ENCODE data around the gene CNTN4.

Gene CNTN4

DNA sequence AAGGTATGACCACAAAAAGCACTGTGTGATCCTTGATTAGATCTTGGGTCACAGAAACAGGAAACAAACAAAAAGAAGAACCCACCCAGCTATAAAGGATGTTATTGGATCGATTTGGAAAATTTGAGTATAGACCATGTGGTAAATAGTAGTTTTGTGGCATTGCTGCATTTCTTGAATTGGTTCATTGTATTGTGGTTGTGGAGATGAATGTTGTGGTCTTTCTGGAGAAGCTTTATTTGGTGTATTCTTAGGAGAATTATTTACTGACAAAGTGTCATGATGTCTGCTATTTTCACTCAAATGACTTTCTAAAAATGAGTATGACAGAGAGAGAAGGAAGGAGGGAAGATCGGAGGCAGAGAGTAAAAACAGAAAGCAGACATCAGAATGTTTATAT is 406.2 kb downstream of the CNTN4 start:
- no CpG with 5 or more reads among the region's 2 CpGs for WGBS, 2 donors (ENCODE audit: extremely low coverage in 2 of 2, insufficient read length in 2 of 2, insufficient replicate concordance in 1 of 2)
- Histone ChIP-seq H2AFZ (ENCODE audit: low read length) (no peak overlapping the region), H3K14ac (ENCODE audit: low read length) (no peak overlapping the region), H3K18ac (ENCODE audit: low read length) (no peak overlapping the region), H4K91ac (ENCODE audit: low read depth, low read length, poor library complexity) (no peak overlapping the region), H2BK120ac (ENCODE audit: low read depth, low read length) (no peak overlapping the region), H3K27ac (replicated peaks; ENCODE audit: low read length) (no peak overlapping the region), H3K4me2 (ENCODE audit: insufficient read depth, low read length, poor library complexity, severe bottlenecking) (no peak overlapping the region), H3K4me1 (ENCODE audit: control insufficient read depth in 2 of 2, insufficient read depth in 1 of 2, low read depth in 1 of 2, low read length in 2 of 2) (no peaks in the 10 kb centered on the region), H3K9me3 (replicated peaks in 1 of 2; ENCODE audit: control insufficient read depth in 2 of 2, insufficient read depth in 1 of 2, low read depth in 1 of 2, low read length in 2 of 2) (no peaks in the 10 kb centered on the region), H2BK12ac (ENCODE audit: low read length) (no peak overlapping the region), H3K36me3 (replicated peaks in 1 of 2; ENCODE audit: control insufficient read depth in 2 of 2, insufficient read depth in 2 of 2, low read length in 2 of 2) (no peaks in the 10 kb centered on the region), H3K23ac (ENCODE audit: low read depth, low read length, poor library complexity) (no peak overlapping the region), H3K79me1 (ENCODE audit: low read depth, low read length) (no peaks in the 10 kb centered on the region), H3K4me3 (ENCODE audit: low read length in 2 of 2) (no peak overlapping the region), H3K4ac (ENCODE audit: low read length) (no peak overlapping the region), H2AK5ac (ENCODE audit: low read depth, low read length) (no peak overlapping the region), H2BK5ac (ENCODE audit: low read length) (no peak overlapping the region), H3K27me3 (ENCODE audit: control insufficient read depth in 3 of 3, insufficient read depth in 3 of 3, low read depth in 1 of 3, low read length in 3 of 3) (no peaks in the 10 kb centered on the region), H4K8ac (ENCODE audit: low read depth, low read length) (no peak overlapping the region), H2BK15ac (ENCODE audit: low read length) (no peak overlapping the region), H3K9ac (ENCODE audit: low read depth, low read length, poor library complexity) (no peak overlapping the region)
- no peak for DNase-seq (ENCODE audit: low spot score)

DNA sequence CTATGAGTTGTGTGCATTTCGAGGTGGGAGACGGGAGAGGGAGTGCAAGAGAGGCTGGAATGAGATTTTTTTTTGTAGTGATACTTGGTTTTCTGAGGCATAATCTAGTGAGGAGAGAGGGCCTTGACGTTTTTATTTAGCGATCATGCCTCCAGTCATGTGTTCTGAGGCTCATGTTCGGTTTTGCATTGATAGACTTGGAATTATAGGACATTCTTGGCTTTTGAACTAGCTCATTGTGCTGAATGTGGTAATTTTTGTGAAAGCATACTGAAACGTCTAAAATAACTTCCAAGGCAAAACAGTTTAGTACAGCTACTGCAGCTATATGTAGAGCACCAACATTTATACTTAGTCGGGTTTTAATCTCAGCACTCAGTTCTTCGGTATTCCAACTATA is 408.1 kb downstream of the CNTN4 start:
- H2BK120ac ChIP-seq (ENCODE audit: low read depth, low read length): no peak overlapping the region
- DNase-seq (ENCODE audit: low spot score): no peak
- no peak overlapping the region for H2BK12ac ChIP-seq (ENCODE audit: low read length)
- no peak overlapping the region for H4K8ac ChIP-seq (ENCODE audit: low read depth, low read length)
- no peak overlapping the region for H3K18ac ChIP-seq (ENCODE audit: low read length)
- H2BK5ac ChIP-seq (ENCODE audit: low read length): no peak overlapping the region
- WGBS, 2 donors (ENCODE audit: extremely low coverage in 2 of 2, insufficient read length in 2 of 2, insufficient replicate concordance in 1 of 2): no CpG with 5 or more reads among the region's 8 CpGs
- H3K79me1 ChIP-seq (ENCODE audit: low read depth, low read length): no peaks in the 10 kb centered on the region
- no peak overlapping the region for H2AFZ ChIP-seq (ENCODE audit: low read length)
- no peak overlapping the region for H3K4ac ChIP-seq (ENCODE audit: low read length)
- H3K23ac ChIP-seq (ENCODE audit: low read depth, low read length, poor library complexity): no peak overlapping the region
- no peak overlapping the region for H4K91ac ChIP-seq (ENCODE audit: low read depth, low read length, poor library complexity)
- H3K4me1 ChIP-seq (ENCODE audit: control insufficient read depth in 2 of 2, insufficient read depth in 1 of 2, low read depth in 1 of 2, low read length in 2 of 2): no peaks in the 10 kb centered on the region
- no peak overlapping the region for H3K4me2 ChIP-seq (ENCODE audit: insufficient read depth, low read length, poor library complexity, severe bottlenecking)
- no peak overlapping the region for H3K4me3 ChIP-seq (ENCODE audit: low read length in 2 of 2)
- H2BK15ac ChIP-seq (ENCODE audit: low read length): no peak overlapping the region
- no peak overlapping the region for H2AK5ac ChIP-seq (ENCODE audit: low read depth, low read length)
- no peaks in the 10 kb centered on the region for H3K36me3 ChIP-seq (replicated peaks in 1 of 2; ENCODE audit: control insufficient read depth in 2 of 2, insufficient read depth in 2 of 2, low read length in 2 of 2)
- H3K27ac ChIP-seq (replicated peaks; ENCODE audit: low read length): no peak overlapping the region
- no peak overlapping the region for H3K14ac ChIP-seq (ENCODE audit: low read length)
- no peaks in the 10 kb centered on the region for H3K9me3 ChIP-seq (replicated peaks in 1 of 2; ENCODE audit: control insufficient read depth in 2 of 2, insufficient read depth in 1 of 2, low read depth in 1 of 2, low read length in 2 of 2)
- H3K9ac ChIP-seq (ENCODE audit: low read depth, low read length, poor library complexity): no peak overlapping the region
- no peaks in the 10 kb centered on the region for H3K27me3 ChIP-seq (ENCODE audit: control insufficient read depth in 3 of 3, insufficient read depth in 3 of 3, low read depth in 1 of 3, low read length in 3 of 3)

- H4K91ac ChIP-seq (ENCODE audit: low read depth, low read length, poor library complexity): no peak overlapping the region
- H2BK120ac ChIP-seq (ENCODE audit: low read depth, low read length): no peak overlapping the region
- H3K14ac ChIP-seq (ENCODE audit: low read length): no peak overlapping the region
- no peak overlapping the region for H3K4ac ChIP-seq (ENCODE audit: low read length)
- no CpG with 5 or more reads among the region's 8 CpGs for WGBS, 2 donors (ENCODE audit: extremely low coverage in 2 of 2, insufficient read length in 2 of 2, insufficient replicate concordance in 1 of 2)
- no peak overlapping the region for H3K4me3 ChIP-seq (ENCODE audit: low read length in 2 of 2)
- no peak overlapping the region for H3K9ac ChIP-seq (ENCODE audit: low read depth, low read length, poor library complexity)
- no peaks in the 10 kb centered on the region for H3K27me3 ChIP-seq (ENCODE audit: control insufficient read depth in 3 of 3, insufficient read depth in 3 of 3, low read depth in 1 of 3, low read length in 3 of 3)
- H3K23ac ChIP-seq (ENCODE audit: low read depth, low read length, poor library complexity): no peak overlapping the region
- no peak overlapping the region for H2BK5ac ChIP-seq (ENCODE audit: low read length)
- DNase-seq (ENCODE audit: low spot score): no peak
- no peak overlapping the region for H3K18ac ChIP-seq (ENCODE audit: low read length)
- no peak overlapping the region for H2BK12ac ChIP-seq (ENCODE audit: low read length)
- H2BK15ac ChIP-seq (ENCODE audit: low read length): no peak overlapping the region
- H3K9me3 ChIP-seq (replicated peaks in 1 of 2; ENCODE audit: control insufficient read depth in 2 of 2, insufficient read depth in 1 of 2, low read depth in 1 of 2, low read length in 2 of 2): no peaks in the 10 kb centered on the region
- H3K4me2 ChIP-seq (ENCODE audit: insufficient read depth, low read length, poor library complexity, severe bottlenecking): no peak overlapping the region
- no peak overlapping the region for H4K8ac ChIP-seq (ENCODE audit: low read depth, low read length)
- H3K79me1 ChIP-seq (ENCODE audit: low read depth, low read length): no peaks in the 10 kb centered on the region
- no peak overlapping the region for H2AFZ ChIP-seq (ENCODE audit: low read length)
- H2AK5ac ChIP-seq (ENCODE audit: low read depth, low read length): no peak overlapping the region
- no peaks in the 10 kb centered on the region for H3K36me3 ChIP-seq (replicated peaks in 1 of 2; ENCODE audit: control insufficient read depth in 2 of 2, insufficient read depth in 2 of 2, low read length in 2 of 2)
- H3K4me1 ChIP-seq (ENCODE audit: control insufficient read depth in 2 of 2, insufficient read depth in 1 of 2, low read depth in 1 of 2, low read length in 2 of 2): peaks cover 0 to 8% of the 10 kb centered on the region in 2 donors
- H3K27ac ChIP-seq (replicated peaks; ENCODE audit: low read length): no peak overlapping the region
These were observed 412.0 kb downstream of the CNTN4 start for GRCh38 chr3:2510591-2511145.

DNA sequence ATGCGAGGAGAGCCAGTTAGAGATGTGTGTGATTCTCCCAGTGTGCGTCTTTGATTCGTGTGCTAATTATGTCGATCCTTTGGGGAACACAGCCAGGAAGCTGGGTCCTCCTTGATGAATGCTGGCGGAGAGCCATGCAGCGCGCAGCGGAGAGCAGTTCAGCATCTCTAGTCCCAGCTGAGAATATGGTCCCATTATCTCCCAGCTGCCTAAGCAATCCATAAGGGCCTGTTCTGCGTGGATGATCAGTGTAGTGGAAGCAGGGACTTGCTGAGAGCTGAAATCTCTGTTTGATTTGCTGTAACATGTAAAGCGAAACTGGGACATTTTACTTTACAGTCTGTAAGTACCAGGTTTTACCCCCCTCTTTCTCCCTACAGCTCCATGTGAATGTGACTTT is 412.7 kb downstream of the CNTN4 start:
- no peak overlapping the region for H2AK5ac ChIP-seq (ENCODE audit: low read depth, low read length)
- H3K36me3 ChIP-seq (replicated peaks in 1 of 2; ENCODE audit: control insufficient read depth in 2 of 2, insufficient read depth in 2 of 2, low read length in 2 of 2): no peaks in the 10 kb centered on the region
- no peak for DNase-seq (ENCODE audit: low spot score)
- H3K23ac ChIP-seq (ENCODE audit: low read depth, low read length, poor library complexity): no peak overlapping the region
- no peak overlapping the region for H4K91ac ChIP-seq (ENCODE audit: low read depth, low read length, poor library complexity)
- H3K9ac ChIP-seq (ENCODE audit: low read depth, low read length, poor library complexity): no peak overlapping the region
- H2BK12ac ChIP-seq (ENCODE audit: low read length): no peak overlapping the region
- H3K79me1 ChIP-seq (ENCODE audit: low read depth, low read length): no peaks in the 10 kb centered on the region
- H3K4ac ChIP-seq (ENCODE audit: low read length): no peak overlapping the region
- no peaks in the 10 kb centered on the region for H3K9me3 ChIP-seq (replicated peaks in 1 of 2; ENCODE audit: control insufficient read depth in 2 of 2, insufficient read depth in 1 of 2, low read depth in 1 of 2, low read length in 2 of 2)
- WGBS, 2 donors (ENCODE audit: extremely low coverage in 2 of 2, insufficient read length in 2 of 2, insufficient replicate concordance in 1 of 2): no CpG with 5 or more reads among the region's 10 CpGs
- H2BK120ac ChIP-seq (ENCODE audit: low read depth, low read length): no peak overlapping the region
- no peaks in the 10 kb centered on the region for H3K27me3 ChIP-seq (ENCODE audit: control insufficient read depth in 3 of 3, insufficient read depth in 3 of 3, low read depth in 1 of 3, low read length in 3 of 3)
- no peak overlapping the region for H3K27ac ChIP-seq (replicated peaks; ENCODE audit: low read length)
- no peak overlapping the region for H2BK5ac ChIP-seq (ENCODE audit: low read length)
- H4K8ac ChIP-seq (ENCODE audit: low read depth, low read length): no peak overlapping the region
- peaks cover 0 to 8% of the 10 kb centered on the region in 2 donors for H3K4me1 ChIP-seq (ENCODE audit: control insufficient read depth in 2 of 2, insufficient read depth in 1 of 2, low read depth in 1 of 2, low read length in 2 of 2)
- peak overlapping the region; percentile 54 for H2AFZ ChIP-seq (ENCODE audit: low read length)
- no peak overlapping the region for H3K4me3 ChIP-seq (ENCODE audit: low read length in 2 of 2)
- H3K14ac ChIP-seq (ENCODE audit: low read length): no peak overlapping the region
- no peak overlapping the region for H2BK15ac ChIP-seq (ENCODE audit: low read length)
- no peak overlapping the region for H3K18ac ChIP-seq (ENCODE audit: low read length)
- H3K4me2 ChIP-seq (ENCODE audit: insufficient read depth, low read length, poor library complexity, severe bottlenecking): no peak overlapping the region

Data from neuronal stem cell (in vitro differentiated cells).